ENCODE results near the gene UTP20. TPM values are rescaled to one million over a fixed set of nuclear protein-coding genes. Genes with fewer than 3 reads are reported as not detected.
A peak's percentile ranks its signal among the peaks of the same experiment; 100 is the strongest.
"Not testable (repeated sequence)": the region's sequence is repeated elsewhere in the genome, so short reads cannot be mapped to it uniquely, and the experiment has no call there.

Gene UTP20
- total and polyA plus RNA-seq, 9 donors, result 6.8 to 14.8 (median 12.0) TPM

- H3K27ac ChIP-seq (ENCODE audit: low read length), result no peak overlapping the region
- no peaks in the 10 kb centered on the region for H3K9me3 ChIP-seq (replicated peaks; ENCODE audit: control insufficient read depth, low read depth, low read length)
- peaks cover 28% of the 10 kb centered on the region for H3K36me3 ChIP-seq (ENCODE audit: control insufficient read depth, insufficient read depth, low read length)
- no peak for DNase-seq
- no peaks in the 10 kb centered on the region for H3K4me1 ChIP-seq (ENCODE audit: control insufficient read depth, insufficient read depth, low read length)
- H3K27me3 ChIP-seq (ENCODE audit: control insufficient read depth, insufficient read depth, low read length), result no peaks in the 10 kb centered on the region
- WGBS (ENCODE audit: insufficient coverage), result no CpG with 5 or more reads among the region's 5 CpGs
- H3K4me3 ChIP-seq (ENCODE audit: low read length), result no peak overlapping the region
Observed at GRCh38 chr12:101356794-101357193, 76.9 kb downstream of the UTP20 start.

- Histone ChIP-seq H3K27me3 (ENCODE audit: control insufficient read depth, insufficient read depth, low read length) (no peaks in the 10 kb centered on the region), H3K27ac (ENCODE audit: low read length) (no peak overlapping the region), H3K4me3 (ENCODE audit: low read length) (no peak overlapping the region), H3K9me3 (replicated peaks; ENCODE audit: control insufficient read depth, low read depth, low read length) (no peaks in the 10 kb centered on the region), H3K36me3 (ENCODE audit: control insufficient read depth, insufficient read depth, low read length) (peaks cover 27% of the 10 kb centered on the region), H3K4me1 (ENCODE audit: control insufficient read depth, insufficient read depth, low read length) (no peaks in the 10 kb centered on the region)
- DNase-seq, result no peak
- 100% methylated on average over 3 of the region's 8 CpGs for WGBS (ENCODE audit: insufficient coverage)
Observed at GRCh38 chr12:101361455-101361854, 81.5 kb downstream of the UTP20 start.

- Histone ChIP-seq H3K4me3 (ENCODE audit: low read length) (no peak overlapping the region), H3K9me3 (replicated peaks; ENCODE audit: control insufficient read depth, low read depth, low read length) (no peaks in the 10 kb centered on the region), H3K27me3 (ENCODE audit: control insufficient read depth, insufficient read depth, low read length) (no peaks in the 10 kb centered on the region), H3K4me1 (ENCODE audit: control insufficient read depth, insufficient read depth, low read length) (no peaks in the 10 kb centered on the region), H3K27ac (ENCODE audit: low read length) (no peak overlapping the region), H3K36me3 (ENCODE audit: control insufficient read depth, insufficient read depth, low read length) (peaks cover 57% of the 10 kb centered on the region)
- WGBS (ENCODE audit: insufficient coverage), result no CpG with 5 or more reads among the region's 6 CpGs
- no peak for DNase-seq
Observed at GRCh38 chr12:101368016-101368415, 88.1 kb downstream of the UTP20 start.

- DNase-seq, result no peak
- no peaks in the 10 kb centered on the region for H3K27me3 ChIP-seq (ENCODE audit: control insufficient read depth, insufficient read depth, low read length)
- H3K27ac ChIP-seq (ENCODE audit: low read length), result no peak overlapping the region
- H3K9me3 ChIP-seq (replicated peaks; ENCODE audit: control insufficient read depth, low read depth, low read length), result no peaks in the 10 kb centered on the region
- no peaks in the 10 kb centered on the region for H3K4me1 ChIP-seq (ENCODE audit: control insufficient read depth, insufficient read depth, low read length)
- H3K36me3 ChIP-seq (ENCODE audit: control insufficient read depth, insufficient read depth, low read length), result peaks cover 55% of the 10 kb centered on the region
- no peak overlapping the region for H3K4me3 ChIP-seq (ENCODE audit: low read length)
- no CpG with 5 or more reads among the region's 1 CpG for whole genome bisulfite sequencing (ENCODE audit: insufficient coverage)
Observed at GRCh38 chr12:101372431-101372830, 92.5 kb downstream of the UTP20 start.

GRCh38 chr12:101375573-101375972, 95.7 kb downstream of the UTP20 start:
- Histone ChIP-seq H3K4me1 (ENCODE audit: control insufficient read depth, insufficient read depth, low read length) (no peaks in the 10 kb centered on the region), H3K9me3 (replicated peaks; ENCODE audit: control insufficient read depth, low read depth, low read length) (no peaks in the 10 kb centered on the region), H3K36me3 (ENCODE audit: control insufficient read depth, insufficient read depth, low read length) (peaks cover 51% of the 10 kb centered on the region), H3K27ac (ENCODE audit: low read length) (no peak overlapping the region), H3K27me3 (ENCODE audit: control insufficient read depth, insufficient read depth, low read length) (no peaks in the 10 kb centered on the region), H3K4me3 (ENCODE audit: low read length) (no peak overlapping the region)
- WGBS (ENCODE audit: insufficient coverage), result no CpG with 5 or more reads among the region's 5 CpGs
- DNase-seq, result no peak

GRCh38 chr12:101379149-101379548, 99.2 kb downstream of the UTP20 start:
- no peak for DNase-seq
- Histone ChIP-seq H3K27ac (ENCODE audit: low read length) (no peak overlapping the region), H3K27me3 (ENCODE audit: control insufficient read depth, insufficient read depth, low read length) (no peaks in the 10 kb centered on the region)

GRCh38 chr12:101391181-101391580, 111.3 kb downstream of the UTP20 start:
- not testable (repeated sequence) for H3K9me3 ChIP-seq (replicated peaks; ENCODE audit: control insufficient read depth, low read depth, low read length); H3K27me3 ChIP-seq (ENCODE audit: control insufficient read depth, insufficient read depth, low read length); H3K4me3 ChIP-seq (ENCODE audit: low read length); DNase-seq; H3K4me1 ChIP-seq (ENCODE audit: control insufficient read depth, insufficient read depth, low read length); H3K27ac ChIP-seq (ENCODE audit: low read length)
- no CpG with 5 or more reads among the region's 3 CpGs for WGBS (ENCODE audit: insufficient coverage)
- peaks cover 26% of the 10 kb centered on the region for H3K36me3 ChIP-seq (ENCODE audit: control insufficient read depth, insufficient read depth, low read length)

More at GRCh38 chr12:101379149-101379548, 99.2 kb downstream of the UTP20 start:
- H3K4me3 ChIP-seq (ENCODE audit: low read length), result no peak overlapping the region
- no peaks in the 10 kb centered on the region for H3K9me3 ChIP-seq (replicated peaks; ENCODE audit: control insufficient read depth, low read depth, low read length)
- peaks cover 57% of the 10 kb centered on the region for H3K36me3 ChIP-seq (ENCODE audit: control insufficient read depth, insufficient read depth, low read length)
- no peaks in the 10 kb centered on the region for H3K4me1 ChIP-seq (ENCODE audit: control insufficient read depth, insufficient read depth, low read length)

- no peaks in the 10 kb centered on the region for H3K9me3 ChIP-seq (replicated peaks; ENCODE audit: control insufficient read depth, low read depth, low read length)
- 0% methylated on average over 15 of the region's 18 CpGs for WGBS (ENCODE audit: insufficient coverage)
- H3K36me3 ChIP-seq (ENCODE audit: control insufficient read depth, insufficient read depth, low read length), result peaks cover 3% of the 10 kb centered on the region
- H3K27me3 ChIP-seq (ENCODE audit: control insufficient read depth, insufficient read depth, low read length), result no peaks in the 10 kb centered on the region
- no peak for DNase-seq
- H3K27ac ChIP-seq (ENCODE audit: low read length), result peak overlapping the region; percentile 99
- peaks cover 6% of the 10 kb centered on the region for H3K4me1 ChIP-seq (ENCODE audit: control insufficient read depth, insufficient read depth, low read length)
- peak overlapping the region; percentile 91 for H3K4me3 ChIP-seq (ENCODE audit: low read length)
Observed at GRCh38 chr12:101407049-101407435, 127.1 kb downstream of the UTP20 start.

GRCh38 chr12:101407436-101408345, 127.8 kb downstream of the UTP20 start, which contains the start of gene ARL1:
Gene ARL1, minus strand, starts transcription at chr12:101407772. Its CDS starts 127 bp downstream, at chr12:101407645.
- Histone ChIP-seq H3K9me3 (replicated peaks; ENCODE audit: control insufficient read depth, low read depth, low read length) (no peaks in the 10 kb centered on the region), H3K4me3 (ENCODE audit: low read length) (peak within 1 kb of the TSS; percentile 91), H3K27ac (ENCODE audit: low read length) (peak within 1 kb of the TSS; percentile 99), H3K27me3 (ENCODE audit: control insufficient read depth, insufficient read depth, low read length) (no peaks in the 10 kb centered on the region), H3K36me3 (ENCODE audit: control insufficient read depth, insufficient read depth, low read length) (peaks cover 3% of the 10 kb centered on the region), H3K4me1 (ENCODE audit: control insufficient read depth, insufficient read depth, low read length) (peaks cover 6% of the 10 kb centered on the region)
- DNase-seq, result peak; percentile 96
- WGBS (ENCODE audit: insufficient coverage), result under 1% methylated on average over 62 of the region's 71 CpGs

- H3K27ac ChIP-seq (ENCODE audit: low read length); H3K4me1 ChIP-seq (ENCODE audit: control insufficient read depth, insufficient read depth, low read length); H3K27me3 ChIP-seq (ENCODE audit: control insufficient read depth, insufficient read depth, low read length); DNase-seq; H3K4me3 ChIP-seq (ENCODE audit: low read length); H3K36me3 ChIP-seq (ENCODE audit: control insufficient read depth, insufficient read depth, low read length); H3K9me3 ChIP-seq (replicated peaks; ENCODE audit: control insufficient read depth, low read depth, low read length): not testable (repeated sequence)
- 89% methylated on average over 6 of the region's 8 CpGs for whole genome bisulfite sequencing (ENCODE audit: insufficient coverage)
Observed at GRCh38 chr12:101410169-101410568, 130.3 kb downstream of the UTP20 start.
